ENCODE results near the gene SP3.

Gene SP3

DNA sequence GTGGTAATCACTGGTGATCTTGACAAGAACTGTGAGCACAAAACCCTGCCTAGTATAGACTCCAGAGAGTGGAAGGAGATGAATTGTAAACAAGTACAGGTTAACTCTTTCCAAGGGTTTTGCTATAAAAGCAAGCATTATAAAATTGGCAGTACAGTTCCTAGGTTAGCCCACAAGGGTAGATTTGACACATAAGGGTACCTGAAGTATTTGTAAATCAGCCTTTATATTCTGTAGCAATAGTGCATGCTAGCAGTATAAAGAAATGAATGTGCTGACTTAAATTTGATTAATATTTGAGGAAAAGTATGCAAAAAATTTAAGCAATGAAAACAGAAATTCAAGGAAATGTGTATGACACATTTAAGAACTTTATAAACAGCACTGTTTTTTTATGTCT is 42.4 kb downstream of the SP3 start:
- peaks cover 24% of the 10 kb centered on the region for H3K4me1 ChIP-seq (ENCODE audit: control insufficient read depth, insufficient read depth, low read length, unreplicated experiment)

DNA sequence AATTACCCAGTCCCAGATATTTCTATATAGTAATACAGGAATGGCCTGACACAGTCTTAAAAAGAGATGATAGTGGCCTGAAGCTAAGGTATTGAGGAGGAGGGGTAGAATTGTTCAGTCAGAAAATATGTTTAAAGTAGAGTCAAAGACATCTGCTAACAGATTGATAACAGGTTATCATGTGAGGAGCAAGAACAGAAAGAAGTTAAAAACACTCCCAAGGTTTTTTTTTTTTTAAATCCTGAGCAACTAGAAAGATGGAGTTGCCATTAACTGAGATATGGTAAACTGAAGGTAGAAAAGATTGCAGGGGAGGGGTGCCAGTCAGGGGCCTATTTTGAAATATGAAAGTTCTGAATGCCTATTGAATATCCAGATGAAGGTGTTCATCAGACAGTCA is 43.1 kb downstream of the SP3 start:
- Histone ChIP-seq H3K27ac (ENCODE audit: low read depth, low read length) (no peak overlapping the region), H3K4me3 (ENCODE audit: low read depth, low read length) (no peak overlapping the region), H3K27me3 (ENCODE audit: insufficient read depth, low read length) (no peaks in the 10 kb centered on the region), H3K36me3 (ENCODE audit: insufficient read depth, low read length) (peaks cover 25% of the 10 kb centered on the region; the same call in 1 of the 2 replicates), H2AFZ (ENCODE audit: low read length, unreplicated experiment) (no peak overlapping the region), H3K79me2 (ENCODE audit: control insufficient read depth, insufficient read depth, low read length, unreplicated experiment) (peaks cover 84% of the 10 kb centered on the region), H3K4me1 (ENCODE audit: control insufficient read depth, insufficient read depth, low read length, unreplicated experiment) (peaks cover 24% of the 10 kb centered on the region)

More for the DNA sequence above, 42.4 kb downstream of the SP3 start:
- Histone ChIP-seq H3K27me3 (ENCODE audit: insufficient read depth, low read length) (no peaks in the 10 kb centered on the region), H3K4me3 (ENCODE audit: low read depth, low read length) (no peak overlapping the region), H3K79me2 (ENCODE audit: control insufficient read depth, insufficient read depth, low read length, unreplicated experiment) (peaks cover 81% of the 10 kb centered on the region), H3K36me3 (ENCODE audit: insufficient read depth, low read length) (peaks cover 19% of the 10 kb centered on the region; the same call in 1 of the 2 replicates), H3K27ac (ENCODE audit: low read depth, low read length) (no peak overlapping the region), H2AFZ (ENCODE audit: low read length, unreplicated experiment) (no peak overlapping the region)

DNA sequence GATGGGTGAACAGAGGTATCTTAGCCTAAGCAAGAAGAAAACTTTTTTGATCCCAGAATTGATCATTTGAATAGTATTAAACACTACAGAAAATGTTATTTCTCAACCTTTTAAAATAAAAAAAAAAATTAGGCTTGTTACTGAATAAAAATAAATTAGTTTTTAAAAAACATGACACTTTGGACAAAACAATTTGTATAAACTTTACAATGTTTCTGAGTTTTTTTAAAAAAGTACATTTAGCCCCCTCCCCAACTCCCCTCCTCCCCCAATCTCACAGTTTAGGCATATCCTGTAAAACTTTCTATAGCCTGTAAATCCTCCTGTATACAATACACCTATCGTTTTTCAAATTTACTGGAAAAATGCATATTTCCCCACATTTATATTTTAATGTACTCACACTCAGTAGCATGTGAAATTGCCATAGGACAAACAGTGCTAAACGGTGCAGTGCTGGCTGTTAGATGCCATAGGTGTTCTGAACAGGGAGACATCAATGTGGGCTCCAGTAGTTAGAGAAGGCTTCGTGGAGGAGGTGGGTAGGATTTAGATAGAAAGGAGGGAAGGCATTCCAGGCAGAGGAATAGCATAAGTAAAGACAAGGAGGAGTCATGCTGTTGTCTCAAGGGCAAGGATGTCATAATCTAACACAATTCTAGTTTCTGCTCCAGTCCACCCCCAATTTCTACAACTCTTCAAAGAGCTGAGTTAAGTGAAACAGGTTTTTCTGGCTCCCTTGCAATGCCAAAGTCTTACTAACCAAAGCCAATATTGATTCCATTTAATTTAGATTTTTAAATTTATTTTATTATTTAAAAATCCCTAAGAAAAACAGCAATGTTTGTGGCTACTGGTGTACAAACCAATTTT is 50.9 kb downstream of the SP3 start:
- Histone ChIP-seq H3K27me3 (ENCODE audit: insufficient read depth, low read length) (no peaks in the 10 kb centered on the region), H2AFZ (ENCODE audit: low read length, unreplicated experiment) (no peak overlapping the region), H3K4me3 (ENCODE audit: low read depth, low read length) (no peak overlapping the region), H3K4me1 (ENCODE audit: control insufficient read depth, insufficient read depth, low read length, unreplicated experiment) (no peaks in the 10 kb centered on the region), H3K36me3 (ENCODE audit: insufficient read depth, low read length) (peaks cover 48% of the 10 kb centered on the region), H3K27ac (ENCODE audit: low read depth, low read length) (no peak overlapping the region), H3K79me2 (ENCODE audit: control insufficient read depth, insufficient read depth, low read length, unreplicated experiment) (peaks cover 32% of the 10 kb centered on the region)

DNA sequence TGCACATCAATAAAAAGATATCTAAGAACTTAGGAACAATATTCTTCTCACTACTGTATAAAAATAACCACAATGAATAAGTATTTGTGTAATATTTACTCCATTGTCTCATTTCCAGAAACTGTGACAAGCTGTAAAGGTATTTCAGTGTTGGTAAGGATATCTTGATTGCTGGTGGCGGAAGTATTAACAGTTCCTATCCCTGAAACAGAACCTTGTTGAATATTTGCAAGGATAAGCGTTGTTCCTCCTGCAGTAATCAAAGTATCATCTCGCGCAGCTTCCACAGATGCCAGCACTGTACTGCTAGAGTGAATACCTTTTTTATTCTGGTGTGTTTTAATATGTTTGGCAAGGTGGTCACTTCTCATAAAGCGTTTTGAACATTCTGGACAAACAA is 55.3 kb downstream of the SP3 start:
- no peak overlapping the region for H2AFZ ChIP-seq (ENCODE audit: low read length, unreplicated experiment)
- H3K27ac ChIP-seq (ENCODE audit: low read depth, low read length) = no peak overlapping the region
- H3K79me2 ChIP-seq (ENCODE audit: control insufficient read depth, insufficient read depth, low read length, unreplicated experiment) = peaks cover 4% of the 10 kb centered on the region
- H3K4me3 ChIP-seq (ENCODE audit: low read depth, low read length) = no peak overlapping the region
- no peaks in the 10 kb centered on the region for H3K27me3 ChIP-seq (ENCODE audit: insufficient read depth, low read length)
- no peaks in the 10 kb centered on the region for H3K4me1 ChIP-seq (ENCODE audit: control insufficient read depth, insufficient read depth, low read length, unreplicated experiment)
- H3K36me3 ChIP-seq (ENCODE audit: insufficient read depth, low read length) = peaks cover 62% of the 10 kb centered on the region

DNA sequence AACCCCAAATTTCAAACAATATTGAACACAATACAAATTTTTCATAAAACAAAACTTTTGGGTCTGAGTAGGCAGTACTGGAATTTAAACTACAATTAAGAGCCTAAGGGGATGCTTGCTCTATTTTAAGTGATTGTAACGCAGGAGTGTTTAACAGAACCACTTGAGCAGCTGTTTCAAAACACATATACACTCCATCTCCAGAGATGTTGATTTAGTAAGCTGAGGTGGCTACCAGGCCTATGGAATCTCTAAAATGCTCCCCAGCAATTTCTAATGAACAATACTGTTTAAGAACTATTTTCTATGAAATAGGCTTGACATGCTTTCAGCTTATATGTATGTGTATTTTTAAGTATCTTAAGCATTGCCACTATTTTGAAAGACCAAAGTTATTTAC is 58.5 kb downstream of the SP3 start:
- Histone ChIP-seq H2AFZ (ENCODE audit: low read length, unreplicated experiment) (no peak overlapping the region), H3K27me3 (ENCODE audit: insufficient read depth, low read length) (no peaks in the 10 kb centered on the region), H3K4me3 (ENCODE audit: low read depth, low read length) (no peak overlapping the region), H3K4me1 (ENCODE audit: control insufficient read depth, insufficient read depth, low read length, unreplicated experiment) (no peaks in the 10 kb centered on the region), H3K36me3 (ENCODE audit: insufficient read depth, low read length) (peaks cover 52% of the 10 kb centered on the region), H3K27ac (ENCODE audit: low read depth, low read length) (no peak overlapping the region), H3K79me2 (ENCODE audit: control insufficient read depth, insufficient read depth, low read length, unreplicated experiment) (no peaks in the 10 kb centered on the region)

DNA sequence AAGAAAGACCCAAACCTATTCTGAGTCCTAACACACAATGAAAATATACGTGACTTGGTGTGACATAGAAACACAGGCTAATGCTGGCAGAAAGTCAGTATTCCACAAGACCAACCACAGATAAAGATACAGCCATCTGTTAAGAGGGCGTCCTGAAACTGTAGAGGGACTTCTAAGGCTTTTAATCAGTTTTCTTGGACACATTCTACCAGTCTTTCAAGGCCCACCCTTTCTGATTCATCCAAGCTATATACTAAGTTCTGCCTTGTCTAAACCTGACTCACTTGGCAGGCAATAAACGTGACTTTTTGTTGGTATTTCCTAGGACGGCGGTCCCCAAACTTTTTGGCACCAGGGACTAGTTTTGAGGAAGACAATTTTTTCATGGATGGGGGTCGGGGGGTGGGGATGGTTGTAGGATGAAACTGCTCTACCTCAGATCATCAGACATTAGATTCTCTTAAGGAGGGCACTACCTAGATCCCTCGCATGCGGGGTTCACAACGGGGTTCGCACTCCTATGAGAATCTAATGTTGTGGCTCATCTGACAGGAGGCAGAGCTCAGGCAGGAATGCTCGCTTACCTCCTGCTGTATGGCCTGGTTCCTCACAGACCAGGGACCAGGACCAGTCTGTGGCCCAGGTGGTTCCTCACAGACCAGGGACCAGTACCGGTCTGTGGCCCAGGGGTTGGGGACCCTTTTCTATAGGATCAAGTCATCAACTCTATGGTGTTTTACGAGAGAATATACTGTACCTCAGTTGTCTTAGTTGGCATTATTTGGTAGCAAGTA is 61.4 kb downstream of the SP3 start:
- no peak overlapping the region for H3K27ac ChIP-seq (ENCODE audit: low read depth, low read length)
- H2AFZ ChIP-seq (ENCODE audit: low read length, unreplicated experiment) = no peak overlapping the region
- H3K79me2 ChIP-seq (ENCODE audit: control insufficient read depth, insufficient read depth, low read length, unreplicated experiment) = no peaks in the 10 kb centered on the region
- peaks cover 38% of the 10 kb centered on the region for H3K36me3 ChIP-seq (ENCODE audit: insufficient read depth, low read length)
- no peaks in the 10 kb centered on the region for H3K4me1 ChIP-seq (ENCODE audit: control insufficient read depth, insufficient read depth, low read length, unreplicated experiment)
- no peak overlapping the region for H3K4me3 ChIP-seq (ENCODE audit: low read depth, low read length)
- no peaks in the 10 kb centered on the region for H3K27me3 ChIP-seq (ENCODE audit: insufficient read depth, low read length)

DNA sequence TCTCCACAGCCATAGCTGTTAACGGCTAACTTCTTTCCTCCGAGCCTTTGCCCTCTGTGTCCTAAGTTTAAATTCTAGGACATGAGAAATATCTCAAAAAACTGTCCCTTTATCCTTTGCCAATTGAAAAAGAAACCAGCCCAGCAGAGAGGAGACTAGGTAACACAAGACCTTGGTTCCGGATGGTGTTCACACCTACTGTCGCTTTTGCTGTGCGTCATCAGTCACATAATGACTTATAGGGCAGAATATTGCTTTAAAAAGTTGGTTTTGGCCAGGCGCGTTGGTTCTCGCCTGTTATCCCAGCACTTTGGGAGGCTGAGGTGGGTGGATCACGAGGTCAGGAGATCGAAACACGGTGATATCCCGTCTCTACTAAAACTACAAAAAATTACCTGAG is 66.2 kb downstream of the SP3 start:
- H3K4me1 ChIP-seq (ENCODE audit: control insufficient read depth, insufficient read depth, low read length, unreplicated experiment) = no peaks in the 10 kb centered on the region
- no peaks in the 10 kb centered on the region for H3K27me3 ChIP-seq (ENCODE audit: insufficient read depth, low read length)
- no peaks in the 10 kb centered on the region for H3K36me3 ChIP-seq (ENCODE audit: insufficient read depth, low read length)
- H2AFZ ChIP-seq (ENCODE audit: low read length, unreplicated experiment) = no peak overlapping the region
- no peak overlapping the region for H3K27ac ChIP-seq (ENCODE audit: low read depth, low read length)
- no peaks in the 10 kb centered on the region for H3K79me2 ChIP-seq (ENCODE audit: control insufficient read depth, insufficient read depth, low read length, unreplicated experiment)
- H3K4me3 ChIP-seq (ENCODE audit: low read depth, low read length) = no peak overlapping the region

DNA sequence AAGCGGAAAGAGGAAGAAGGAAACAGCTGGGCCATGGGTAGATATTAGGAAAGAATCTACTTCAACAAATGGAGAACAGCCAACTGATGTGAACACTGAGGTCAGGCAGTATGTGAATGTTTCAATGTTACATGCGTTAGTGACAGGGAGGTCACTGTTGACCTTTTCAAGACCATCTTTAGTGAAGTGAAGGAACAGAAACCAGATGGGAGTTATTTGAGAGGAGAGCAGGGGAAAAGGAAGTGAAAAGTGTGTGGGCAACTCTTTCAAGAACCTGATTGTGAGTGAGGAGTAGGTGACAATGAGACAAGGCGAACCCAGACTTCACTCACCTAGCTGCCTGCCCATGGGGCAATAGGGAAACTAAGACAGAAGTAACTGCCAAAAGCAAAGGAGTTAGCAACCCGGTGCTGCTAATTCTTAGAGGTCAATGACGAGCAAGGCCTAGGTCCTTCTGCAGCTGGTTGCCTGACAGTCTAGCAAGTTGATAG is 67.0 kb downstream of the SP3 start:
- Histone ChIP-seq H3K79me2 (ENCODE audit: control insufficient read depth, insufficient read depth, low read length, unreplicated experiment) (no peaks in the 10 kb centered on the region), H2AFZ (ENCODE audit: low read length, unreplicated experiment) (no peak overlapping the region), H3K4me3 (ENCODE audit: low read depth, low read length) (no peak overlapping the region), H3K27me3 (ENCODE audit: insufficient read depth, low read length) (no peaks in the 10 kb centered on the region), H3K36me3 (ENCODE audit: insufficient read depth, low read length) (no peaks in the 10 kb centered on the region), H3K4me1 (ENCODE audit: control insufficient read depth, insufficient read depth, low read length, unreplicated experiment) (no peaks in the 10 kb centered on the region), H3K27ac (ENCODE audit: low read depth, low read length) (no peak overlapping the region)

DNA sequence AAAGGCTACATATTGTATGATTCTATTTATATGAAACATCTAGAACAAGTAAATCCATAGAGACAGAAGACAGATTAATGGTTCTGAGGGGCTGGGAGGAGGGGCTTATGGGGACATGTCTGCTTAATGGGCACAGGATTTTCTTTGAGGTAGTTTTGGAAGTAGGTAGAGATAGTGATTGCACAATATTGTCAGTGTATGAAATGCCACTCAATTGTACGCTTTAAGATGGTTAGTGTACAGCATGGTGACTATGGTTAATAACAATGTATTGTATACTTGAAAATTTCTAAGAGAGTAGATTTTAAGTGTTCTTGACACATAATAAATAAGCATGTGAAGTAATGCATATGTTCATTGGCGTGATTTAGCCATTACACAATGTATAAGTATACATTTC is 68.4 kb downstream of the SP3 start:
- H3K4me1 ChIP-seq (ENCODE audit: control insufficient read depth, insufficient read depth, low read length, unreplicated experiment) = no peaks in the 10 kb centered on the region
- H3K4me3 ChIP-seq (ENCODE audit: low read depth, low read length) = no peak overlapping the region
- no peak overlapping the region for H2AFZ ChIP-seq (ENCODE audit: low read length, unreplicated experiment)
- H3K36me3 ChIP-seq (ENCODE audit: insufficient read depth, low read length) = no peaks in the 10 kb centered on the region
- no peak overlapping the region for H3K27ac ChIP-seq (ENCODE audit: low read depth, low read length)
- no peaks in the 10 kb centered on the region for H3K79me2 ChIP-seq (ENCODE audit: control insufficient read depth, insufficient read depth, low read length, unreplicated experiment)
- H3K27me3 ChIP-seq (ENCODE audit: insufficient read depth, low read length) = peaks cover 6% of the 10 kb centered on the region; the same call in 1 of the 2 replicates

DNA sequence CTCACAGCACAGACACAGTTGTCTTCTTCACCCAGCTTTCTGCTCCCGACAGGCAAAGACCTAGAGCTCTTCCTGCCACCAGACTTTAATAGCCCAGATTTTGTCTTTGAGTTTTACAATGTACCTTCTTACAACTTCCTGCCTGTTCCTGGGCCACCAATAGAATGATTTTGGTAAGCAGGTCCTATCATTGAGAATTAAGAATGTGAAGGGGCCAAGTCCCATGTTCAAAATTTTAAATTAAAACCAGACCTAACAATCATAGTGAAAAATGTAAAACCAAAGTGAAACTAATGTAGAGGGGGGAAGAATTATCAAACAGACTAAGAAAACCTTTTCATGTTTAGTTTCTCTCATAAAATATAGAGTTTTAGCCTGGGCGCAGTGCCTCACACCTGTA is 72.8 kb downstream of the SP3 start:
- Histone ChIP-seq H3K79me2 (ENCODE audit: control insufficient read depth, insufficient read depth, low read length, unreplicated experiment) (no peaks in the 10 kb centered on the region), H3K27ac (ENCODE audit: low read depth, low read length) (no peak overlapping the region), H2AFZ (ENCODE audit: low read length, unreplicated experiment) (no peak overlapping the region), H3K36me3 (ENCODE audit: insufficient read depth, low read length) (no peaks in the 10 kb centered on the region), H3K27me3 (ENCODE audit: insufficient read depth, low read length) (peaks cover 15% of the 10 kb centered on the region; the same call in 1 of the 2 replicates), H3K4me1 (ENCODE audit: control insufficient read depth, insufficient read depth, low read length, unreplicated experiment) (no peaks in the 10 kb centered on the region), H3K4me3 (ENCODE audit: low read depth, low read length) (no peak overlapping the region)

All from ACC112 (cell line).